Chondrocyte (in vitro differentiated cells): Measurements from ENCODE around the gene ARFGAP1. TPM values are rescaled to one million over a fixed set of nuclear protein-coding genes. Genes with fewer than 3 reads are reported as not detected.

ENCODE experiments used
- DNase-seq: peaks from one replicate; pipeline ENCODE4 v3.0.0; 2021; ENCODE audit warnings: mixed read lengths, low spot score
- H3K27ac Mint-ChIP-seq: one replicate; pipeline ENCODE4 v1.8.0; 2021; ENCODE audit warnings: mild to moderate bottlenecking, moderate library complexity, mixed read lengths; ENCODE audit not compliant: unreplicated experiment
- H3K27me3 Mint-ChIP-seq: 2 replicates; pipeline ENCODE4 v1.8.0; 2021; ENCODE audit warnings: low read depth, mixed read lengths
- H3K36me3 Mint-ChIP-seq: 2 replicates; pipeline ENCODE4 v1.8.0; 2021; ENCODE audit warnings: low read depth, mixed read lengths
- H3K4me1 Mint-ChIP-seq: 2 replicates; pipeline ENCODE4 v1.8.0; 2021; ENCODE audit warnings: low read depth, mild to moderate bottlenecking, mixed read lengths
- H3K4me3 Mint-ChIP-seq: one replicate; pipeline ENCODE4 v1.8.0; 2021; ENCODE audit warnings: mild to moderate bottlenecking, moderate library complexity, mixed read lengths; ENCODE audit not compliant: unreplicated experiment
- H3K9me3 Mint-ChIP-seq: 2 replicates; pipeline ENCODE4 v1.8.0; 2021; ENCODE audit warnings: low read depth, mixed read lengths
- total RNA-seq: library from RNA; stranded (reverse); gene quantifications from 3 replicates; pipeline ENCODE4 v1.2.1, GENCODE V29; 2021
- TF ChIP-seq, protein P1 (sequence below): fragments of 200-600 bp; sonication (generic); IDR thresholded peaks from 2 replicates; pipeline ENCODE4 v1.5.0; 2021; ENCODE audit warnings: antibody characterized with exemption, mild to moderate bottlenecking, moderate library complexity

Gene ARFGAP1
- total RNA-seq, 1 donor from 2014 or later: 117 TPM

DNA sequence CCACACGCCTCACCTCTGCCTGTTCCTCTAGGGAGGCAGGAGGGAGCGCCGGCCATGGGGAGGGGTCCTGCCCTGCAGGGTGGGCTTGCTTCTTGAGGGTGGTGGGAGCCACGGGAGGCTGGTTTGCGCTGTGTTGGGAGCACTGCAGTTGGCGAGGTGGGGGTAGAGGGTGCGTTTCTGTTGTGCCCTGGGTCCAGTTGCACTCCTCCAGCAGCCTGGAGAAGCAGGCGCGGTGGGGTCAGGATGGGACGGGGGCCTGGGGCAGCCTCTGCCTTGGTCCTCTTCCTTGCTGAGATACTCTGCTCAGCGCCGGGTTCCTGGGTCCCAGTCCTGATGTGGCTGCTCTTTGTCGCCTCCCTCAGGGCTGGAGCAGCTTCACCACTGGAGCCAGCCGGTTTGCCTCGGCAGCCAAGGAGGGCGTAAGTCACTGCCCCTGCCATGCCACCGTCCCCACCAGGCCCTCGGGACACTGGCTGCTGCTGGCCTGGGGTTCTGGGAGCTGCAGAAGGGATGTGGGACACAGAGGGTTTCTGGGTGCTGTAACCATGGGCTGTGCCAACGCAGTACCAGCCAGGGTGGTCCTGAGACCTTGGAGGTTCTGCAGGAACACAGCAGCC is 8.4 kb downstream of the ARFGAP1 start:
- no peaks in the 10 kb centered on the region for H3K4me1 Mint-ChIP-seq
- no peaks in the 10 kb centered on the region for H3K27me3 Mint-ChIP-seq
- TF ChIP-seq, protein P1, sequence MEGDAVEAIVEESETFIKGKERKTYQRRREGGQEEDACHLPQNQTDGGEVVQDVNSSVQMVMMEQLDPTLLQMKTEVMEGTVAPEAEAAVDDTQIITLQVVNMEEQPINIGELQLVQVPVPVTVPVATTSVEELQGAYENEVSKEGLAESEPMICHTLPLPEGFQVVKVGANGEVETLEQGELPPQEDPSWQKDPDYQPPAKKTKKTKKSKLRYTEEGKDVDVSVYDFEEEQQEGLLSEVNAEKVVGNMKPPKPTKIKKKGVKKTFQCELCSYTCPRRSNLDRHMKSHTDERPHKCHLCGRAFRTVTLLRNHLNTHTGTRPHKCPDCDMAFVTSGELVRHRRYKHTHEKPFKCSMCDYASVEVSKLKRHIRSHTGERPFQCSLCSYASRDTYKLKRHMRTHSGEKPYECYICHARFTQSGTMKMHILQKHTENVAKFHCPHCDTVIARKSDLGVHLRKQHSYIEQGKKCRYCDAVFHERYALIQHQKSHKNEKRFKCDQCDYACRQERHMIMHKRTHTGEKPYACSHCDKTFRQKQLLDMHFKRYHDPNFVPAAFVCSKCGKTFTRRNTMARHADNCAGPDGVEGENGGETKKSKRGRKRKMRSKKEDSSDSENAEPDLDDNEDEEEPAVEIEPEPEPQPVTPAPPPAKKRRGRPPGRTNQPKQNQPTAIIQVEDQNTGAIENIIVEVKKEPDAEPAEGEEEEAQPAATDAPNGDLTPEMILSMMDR: peak; percentile 60
- DNase-seq: no peak
- no peak overlapping the region for H3K27ac Mint-ChIP-seq
- no peaks in the 10 kb centered on the region for H3K9me3 Mint-ChIP-seq
- H3K36me3 Mint-ChIP-seq: peaks cover 29% of the 10 kb centered on the region
- H3K4me3 Mint-ChIP-seq: no peak overlapping the region

DNA sequence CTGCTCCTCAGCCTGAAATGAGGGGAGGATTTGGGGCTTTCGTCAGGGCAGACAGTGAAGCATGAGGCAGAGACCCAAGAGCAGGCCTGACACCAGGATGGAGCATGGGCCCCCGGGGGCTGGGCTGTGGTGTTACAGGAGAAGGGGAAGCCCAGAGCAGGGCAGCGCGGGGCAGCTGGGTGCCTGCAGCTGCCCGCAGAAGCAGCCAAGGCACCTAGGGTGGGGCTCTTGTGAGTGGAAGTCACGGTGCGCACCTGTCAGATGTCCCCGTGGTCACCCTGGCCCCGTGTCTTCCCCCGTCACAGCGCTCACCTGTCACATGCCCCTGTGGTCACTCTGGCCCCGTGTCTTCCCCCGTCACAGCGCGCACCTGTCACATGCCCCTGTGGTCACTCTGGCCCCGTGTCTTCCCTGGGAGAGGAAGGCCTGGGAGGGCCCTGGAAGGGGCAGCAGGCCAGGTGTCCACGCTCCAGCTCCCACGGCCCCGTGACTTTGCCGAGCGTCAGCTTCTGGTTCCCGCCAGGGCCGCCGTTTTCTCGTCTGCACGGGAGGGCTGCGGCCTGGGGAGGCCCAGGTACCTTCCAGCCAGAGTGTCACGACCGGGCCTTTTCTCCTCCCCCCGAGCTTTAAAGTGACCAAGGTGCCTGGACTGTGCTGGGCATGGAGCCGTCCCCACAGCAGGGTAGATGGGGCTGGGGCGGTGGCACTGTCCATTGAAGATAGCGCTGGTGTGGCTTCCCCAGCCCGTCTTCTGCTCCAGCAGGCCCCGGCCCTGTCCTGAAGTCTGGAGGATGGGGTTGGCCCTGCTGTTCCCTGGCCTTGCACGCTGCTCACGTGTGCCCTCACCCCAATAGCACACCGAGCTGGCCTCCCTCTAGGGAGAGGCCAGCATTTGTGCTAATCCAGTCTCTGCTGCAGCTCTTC is 9.4 kb downstream of the ARFGAP1 start:
- peaks cover 30% of the 10 kb centered on the region for H3K36me3 Mint-ChIP-seq
- DNase-seq: no peak
- no peaks in the 10 kb centered on the region for H3K9me3 Mint-ChIP-seq
- no peaks in the 10 kb centered on the region for H3K27me3 Mint-ChIP-seq
- no peak overlapping the region for H3K4me3 Mint-ChIP-seq
- H3K27ac Mint-ChIP-seq: no peak overlapping the region
- TF ChIP-seq, protein P1: no peak
- H3K4me1 Mint-ChIP-seq: no peaks in the 10 kb centered on the region

DNA sequence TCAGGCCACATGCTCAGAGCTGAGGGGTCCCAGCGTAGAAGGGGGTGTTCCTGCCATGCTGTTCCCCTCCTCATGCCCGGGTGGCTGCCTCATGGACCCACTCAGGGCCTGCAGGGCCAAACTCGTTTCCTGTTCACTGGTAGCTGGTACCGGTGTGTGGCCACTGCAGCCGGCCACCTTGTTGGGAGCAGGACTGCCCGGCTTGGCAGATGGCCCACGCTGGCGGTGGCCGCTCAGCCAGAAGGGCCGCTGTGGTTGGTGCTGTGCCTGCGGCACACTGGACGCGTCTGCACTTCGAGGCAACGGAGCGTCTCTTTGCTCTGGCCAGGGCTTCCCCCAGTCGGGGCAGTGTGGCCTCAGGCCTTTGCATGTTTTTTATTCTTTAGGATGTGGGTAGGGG is 10.3 kb downstream of the ARFGAP1 start:
- no peak for DNase-seq
- H3K4me3 Mint-ChIP-seq: no peak overlapping the region
- H3K9me3 Mint-ChIP-seq: no peaks in the 10 kb centered on the region
- H3K4me1 Mint-ChIP-seq: no peaks in the 10 kb centered on the region
- peaks cover 31% of the 10 kb centered on the region for H3K36me3 Mint-ChIP-seq
- H3K27ac Mint-ChIP-seq: no peak overlapping the region
- no peaks in the 10 kb centered on the region for H3K27me3 Mint-ChIP-seq
- TF ChIP-seq, protein P1: no peak

DNA sequence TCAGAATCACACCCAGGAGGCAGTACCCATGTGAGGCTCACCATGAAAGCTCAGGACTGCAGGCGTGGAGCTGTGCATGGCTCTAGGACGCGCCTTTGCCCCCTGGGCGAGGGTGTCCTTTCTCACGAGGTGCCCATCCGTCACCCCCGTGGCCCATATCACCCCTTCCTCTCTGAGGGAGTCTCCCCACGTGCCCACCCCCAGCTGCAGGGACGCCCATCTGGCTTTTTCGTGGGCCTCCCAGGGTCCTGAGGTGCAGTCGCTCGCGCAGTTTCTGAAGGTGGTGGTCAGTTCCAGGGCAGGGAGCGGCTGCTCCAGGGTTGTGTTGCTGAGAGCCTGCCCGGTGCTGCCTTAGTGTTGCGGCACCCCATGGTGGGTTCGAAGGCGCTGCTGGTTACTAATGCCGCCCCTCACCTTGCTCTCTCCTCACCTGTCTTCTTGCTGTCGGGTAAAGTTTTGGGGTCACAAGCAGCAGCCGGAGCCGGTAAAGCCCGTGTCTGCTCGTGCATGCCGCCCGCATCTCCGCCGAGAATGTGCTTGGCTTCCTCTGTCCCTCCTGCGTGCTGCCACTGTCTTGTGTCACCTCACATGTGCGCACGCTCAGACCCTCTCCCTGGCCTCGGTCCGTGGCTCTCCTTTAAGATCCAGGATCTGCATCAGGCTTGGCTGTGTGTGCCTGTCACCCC is 10.9 kb downstream of the ARFGAP1 start:
- Mint-ChIP-seq H3K36me3 (peaks cover 30% of the 10 kb centered on the region), H3K27me3 (no peaks in the 10 kb centered on the region)
- no peak for DNase-seq

DNA sequence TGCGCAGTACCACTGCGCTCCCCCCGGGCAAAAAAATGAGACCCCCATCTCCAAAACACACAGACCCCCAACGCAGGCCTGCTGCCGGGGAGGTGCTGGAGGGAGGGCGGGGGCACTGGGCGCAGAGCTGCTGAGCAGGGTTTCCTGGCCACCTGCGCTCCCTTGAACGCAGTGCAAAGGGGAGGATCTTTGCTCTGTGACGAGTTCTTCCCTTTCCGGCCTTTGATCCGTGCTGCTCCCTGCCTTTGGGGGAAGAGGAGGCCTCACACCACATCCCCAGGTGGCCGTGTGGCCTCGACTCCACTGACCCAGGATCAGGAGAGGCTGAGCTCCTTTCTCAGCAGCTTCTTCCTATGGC is 11.4 kb downstream of the ARFGAP1 start:
- Mint-ChIP-seq H3K4me3 (no peak overlapping the region), H3K36me3 (peaks cover 32% of the 10 kb centered on the region), H3K4me1 (no peaks in the 10 kb centered on the region), H3K27ac (no peak overlapping the region), H3K9me3 (no peaks in the 10 kb centered on the region), H3K27me3 (no peaks in the 10 kb centered on the region)
- TF ChIP-seq, protein P1: no peak
- no peak for DNase-seq

More for the DNA sequence above, 10.9 kb downstream of the ARFGAP1 start:
- Mint-ChIP-seq H3K9me3 (no peaks in the 10 kb centered on the region), H3K27ac (no peak overlapping the region), H3K4me3 (no peak overlapping the region), H3K4me1 (no peaks in the 10 kb centered on the region)
- TF ChIP-seq, protein P1: no peak
